ENCODE data around the gene SORCS1. TPM values are rescaled to one million over a fixed set of nuclear protein-coding genes. Genes with fewer than 3 reads are reported as not detected.

The SORCS1 gene
- total RNA-seq, 1 experiment from 2014 or later = not detected

GRCh38 chr10:106864031-106864430 lies 300.5 kb downstream of the SORCS1 start:
- CTCF ChIA-PET = no interaction called here

More at GRCh38 chr10:106864031-106864430, 300.5 kb downstream of the SORCS1 start:
- TF ChIP-seq CTCF (IDR thresholded peaks at IDR 0.05 in 2 of 3, conservative IDR thresholded peaks at IDR 0.05 in 1 of 3; ENCODE audit: borderline replicate concordance in 1 of 3, insufficient read depth in 1 of 3, low read depth in 2 of 3, low read length in 2 of 3) (no peak), EZH2 (IDR thresholded peaks at IDR 0.05) (no peak), MAX (IDR thresholded peaks at IDR 0.05) (no peak), REST (IDR thresholded peaks at IDR 0.05; ENCODE audit: low read depth) (no peak), CEBPB (IDR thresholded peaks at IDR 0.05; ENCODE audit: low read depth) (no peak), FOSL1 (IDR thresholded peaks at IDR 0.05; ENCODE audit: low read depth) (no peak)
- RAD21 ChIA-PET (ENCODE audit: low non-redundant PET in 1 of 2, low total read pairs in 2 of 2, uncharacterized antibody in 2 of 2, unreplicated experiment in 2 of 2) = no interaction called here
- Histone ChIP-seq H2AFZ (ENCODE audit: low read depth, low read length, poor library complexity, severe bottlenecking) (no peak overlapping the region), H3K36me3 (ENCODE audit: control insufficient read depth in 1 of 2, insufficient read depth in 2 of 2, low read length in 2 of 2) (no peaks in the 10 kb centered on the region), H3K4me1 (ENCODE audit: control insufficient read depth in 1 of 2, insufficient read depth in 2 of 2, low read length in 2 of 2) (no peaks in the 10 kb centered on the region), H3K27me3 (ENCODE audit: insufficient read depth, low read length) (no peaks in the 10 kb centered on the region), H4K20me1 (ENCODE audit: insufficient read depth) (no peaks in the 10 kb centered on the region), H3K4me3 (replicated peaks in 1 of 2; ENCODE audit: low read depth in 1 of 2, low read length in 2 of 2) (no peak overlapping the region), H3K9me3 (ENCODE audit: control insufficient read depth in 1 of 2, insufficient read depth in 1 of 2, low read depth in 1 of 2, low read length in 2 of 2) (peaks cover 23 to 49% of the 10 kb centered on the region in 2 experiments; a peak in 3 of 4 replicates), H3K9me2 (ENCODE audit: insufficient read depth) (no peaks in the 10 kb centered on the region), H3K9ac (ENCODE audit: low read length) (no peak overlapping the region), H3K79me2 (ENCODE audit: insufficient read depth, low read length) (no peaks in the 10 kb centered on the region), H3K4me2 (ENCODE audit: low read length) (no peak overlapping the region), H3K27ac (ENCODE audit: low read depth, low read length) (no peak overlapping the region)
- no TSS peak for BruUV-seq (replicated peaks)
- POLR2A ChIA-PET = no interaction called here
- DNase-seq (ENCODE audit: low read depth, low spot score) (no peak), ATAC-seq (no peak)
- intact Hi-C loops (cut with micrococcal nuclease) = no loop called here

All from HCT116 (cell line).